NOMO-1 treated with dmso at 0.1 percent for 144 hours (cell line): Measurements from ENCODE around the gene DDX51.
"Not testable (repeated sequence)": the region's sequence is repeated elsewhere in the genome, so short reads cannot be mapped to it uniquely, and the experiment has no call there.

Experiments used
- DNase-seq: peaks from one replicate; lab custom pipeline; 2025; ENCODE audit not compliant: unreplicated experiment; lab: John Stamatoyannopoulos, UW

Gene DDX51

GRCh38 chr12:132121283-132121682 is 22.8 kb downstream of the DDX51 start:
- no peak for DNase-seq

GRCh38 chr12:132118876-132119275 is 25.2 kb downstream of the DDX51 start:
- DNase-seq = no peak

- no peak for DNase-seq
Observed at GRCh38 chr12:132117558-132117875, 26.6 kb downstream of the DDX51 start.

- no peak for DNase-seq
Observed at GRCh38 chr12:132116709-132117557, 27.2 kb downstream of the DDX51 start.

- DNase-seq = no peak
Observed at GRCh38 chr12:132115500-132115899, 28.6 kb downstream of the DDX51 start.

- DNase-seq = no peak
Observed at GRCh38 chr12:132114667-132115066, 29.5 kb downstream of the DDX51 start.

GRCh38 chr12:132111654-132112304 is 32.3 kb downstream of the DDX51 start:
- no peak for DNase-seq

GRCh38 chr12:132110677-132111076 is 33.4 kb downstream of the DDX51 start:
- no peak for DNase-seq

- DNase-seq = no peak
Observed at GRCh38 chr12:132109741-132110140, 34.4 kb downstream of the DDX51 start.

GRCh38 chr12:132108211-132108832 is 35.8 kb downstream of the DDX51 start:
- no peak for DNase-seq

GRCh38 chr12:132106921-132107320 is 37.2 kb downstream of the DDX51 start:
- no peak for DNase-seq

GRCh38 chr12:132105467-132105866 is 38.7 kb downstream of the DDX51 start:
- DNase-seq = no peak

GRCh38 chr12:132103542-132104308 is 40.4 kb downstream of the DDX51 start:
- DNase-seq = no peak

GRCh38 chr12:132103072-132103471 is 41.0 kb downstream of the DDX51 start:
- not testable (repeated sequence) for DNase-seq

GRCh38 chr12:132102297-132102696 is 41.8 kb downstream of the DDX51 start:
- no peak for DNase-seq

GRCh38 chr12:132100306-132101065 is 43.6 kb downstream of the DDX51 start:
- no peak for DNase-seq

GRCh38 chr12:132099739-132100138 is 44.4 kb downstream of the DDX51 start:
- no peak for DNase-seq

- DNase-seq = no peak
Observed at GRCh38 chr12:132095520-132096409, 48.4 kb downstream of the DDX51 start.

GRCh38 chr12:132094269-132094891 is 49.7 kb downstream of the DDX51 start:
- DNase-seq = no peak
